Measurements from ENCODE around the gene KCNG3.

The KCNG3 gene

DNA sequence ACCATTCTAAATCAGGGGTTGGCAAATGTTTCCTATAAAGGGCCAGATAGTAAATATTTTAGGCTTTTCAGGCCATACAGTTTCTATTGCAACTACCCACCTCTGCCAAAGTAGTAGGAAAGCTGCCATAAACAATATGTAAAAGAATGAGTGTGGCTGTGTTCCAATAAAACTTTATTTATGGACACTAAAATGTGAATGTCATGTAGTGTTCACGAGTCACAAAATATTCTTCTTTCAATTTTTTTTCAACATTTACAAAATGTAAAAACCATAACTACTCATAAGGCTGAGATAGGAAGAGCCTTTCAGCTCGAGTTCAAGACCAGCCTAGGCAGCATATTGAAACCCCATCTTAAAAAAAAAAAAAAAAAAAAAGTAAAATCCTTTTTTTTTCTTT is 13.4 kb downstream of the KCNG3 start:
- DNase-seq: no peak

DNA sequence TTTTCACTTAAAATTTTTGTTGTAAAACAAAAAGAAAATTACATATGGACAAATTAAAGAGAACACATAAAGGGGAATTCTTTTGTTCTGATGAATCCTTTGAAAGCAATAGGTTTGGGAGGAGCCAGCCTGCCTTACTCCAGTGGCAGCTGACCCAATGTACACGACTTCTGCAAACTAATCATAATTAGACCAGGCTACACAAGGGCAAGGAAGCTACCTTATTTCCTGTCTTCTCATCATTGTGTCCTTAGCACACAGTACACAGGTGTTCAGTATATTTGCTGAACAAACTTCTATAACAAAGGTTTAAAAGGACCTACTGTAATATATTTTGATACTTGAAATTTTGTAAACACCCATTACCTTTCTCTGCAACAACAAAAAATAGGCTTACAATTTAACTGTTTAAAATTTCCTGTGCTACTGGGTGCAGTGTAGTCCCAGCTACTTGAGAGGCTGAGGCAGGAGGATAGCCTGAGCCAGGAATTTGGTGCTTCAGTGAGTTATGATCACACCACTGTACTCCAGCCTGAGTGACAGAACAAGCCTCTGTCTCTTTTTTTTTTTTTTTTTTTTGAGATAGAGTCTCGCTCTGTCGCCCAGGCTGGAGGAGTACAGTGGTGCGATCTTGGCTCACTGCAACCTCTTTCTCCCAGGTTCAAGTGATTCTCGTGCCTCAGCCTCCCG is 18.9 kb downstream of the KCNG3 start:
- DNase-seq: no peak

DNA sequence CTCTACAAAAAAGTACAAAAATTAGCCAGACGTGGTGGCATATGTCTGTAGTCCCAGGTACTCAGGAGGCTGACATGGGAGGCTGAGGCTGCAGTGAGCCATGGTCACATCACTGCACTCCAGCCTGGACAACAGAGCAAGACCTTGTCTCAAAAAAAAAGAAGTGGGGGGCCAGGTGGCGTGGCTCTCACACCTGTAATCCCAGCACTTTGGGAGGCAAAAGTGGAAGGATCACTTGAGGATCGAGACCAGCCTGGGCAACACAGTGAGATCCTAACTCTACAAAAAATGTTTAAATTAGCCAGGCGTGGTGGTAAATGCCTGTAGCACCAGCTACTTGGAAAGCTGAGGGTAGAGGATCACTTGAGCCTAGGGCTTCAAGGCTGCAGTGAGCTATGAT is 23.1 kb downstream of the KCNG3 start:
- DNase-seq: no peak

DNA sequence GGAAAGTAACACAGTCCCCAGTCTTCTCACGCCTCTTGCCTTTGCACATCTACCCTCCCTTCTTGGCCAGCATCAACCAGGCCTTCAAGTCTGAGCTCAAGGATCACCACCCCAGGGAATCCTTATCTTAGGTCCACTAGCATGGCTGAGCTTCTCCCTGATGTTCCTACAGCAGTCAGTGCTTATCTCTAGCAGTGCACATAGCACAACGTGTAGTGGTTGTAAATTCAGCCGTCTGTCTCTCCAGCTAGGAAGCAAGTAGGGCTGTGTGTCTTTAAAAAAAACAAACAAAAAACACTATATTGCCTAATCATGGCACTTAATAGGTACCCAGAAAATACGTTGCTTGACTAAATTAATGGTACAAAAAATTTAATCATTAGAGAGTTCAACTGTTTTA is 29.2 kb downstream of the KCNG3 start:
- DNase-seq: peak; percentile 13

DNA sequence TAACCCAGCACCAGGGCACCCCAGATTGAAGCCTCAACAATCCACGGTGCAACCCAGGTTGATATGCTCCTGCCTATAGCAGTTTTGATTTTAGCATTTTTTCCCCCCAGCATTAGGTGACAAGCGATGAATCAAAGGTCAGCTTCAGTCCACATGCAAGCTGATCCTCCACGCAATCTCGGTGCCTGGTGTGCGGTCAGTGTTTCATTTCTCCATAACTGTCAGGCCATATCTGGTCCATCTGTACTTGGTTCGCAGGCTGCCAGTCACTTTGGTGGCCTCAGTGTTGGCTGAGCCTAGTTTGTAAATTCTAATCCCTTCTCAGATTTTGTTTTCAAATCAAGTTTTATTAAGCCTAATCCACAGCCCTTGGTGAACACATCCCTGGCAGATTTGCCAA is 30.2 kb downstream of the KCNG3 start:
- DNase-seq: no peak

DNA sequence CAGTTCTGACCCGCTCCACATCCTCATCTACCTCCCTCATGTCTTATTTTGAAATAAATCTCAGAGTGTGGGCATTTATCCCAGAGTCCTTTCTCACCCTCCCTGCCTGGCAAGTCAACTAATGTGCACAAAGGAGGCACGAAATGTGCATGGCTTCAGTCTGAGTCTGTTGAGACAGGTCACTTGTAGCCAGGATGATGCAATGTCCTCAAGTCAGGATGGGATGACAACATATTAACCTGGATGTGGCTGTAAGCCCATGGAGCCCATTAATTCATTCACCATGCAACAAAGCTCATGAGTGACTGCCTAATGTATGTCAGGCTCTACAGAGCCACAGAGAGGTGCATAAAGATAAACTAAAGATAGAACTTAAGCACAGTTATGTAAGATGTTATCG is 34.5 kb downstream of the KCNG3 start:
- DNase-seq: no peak

DNA sequence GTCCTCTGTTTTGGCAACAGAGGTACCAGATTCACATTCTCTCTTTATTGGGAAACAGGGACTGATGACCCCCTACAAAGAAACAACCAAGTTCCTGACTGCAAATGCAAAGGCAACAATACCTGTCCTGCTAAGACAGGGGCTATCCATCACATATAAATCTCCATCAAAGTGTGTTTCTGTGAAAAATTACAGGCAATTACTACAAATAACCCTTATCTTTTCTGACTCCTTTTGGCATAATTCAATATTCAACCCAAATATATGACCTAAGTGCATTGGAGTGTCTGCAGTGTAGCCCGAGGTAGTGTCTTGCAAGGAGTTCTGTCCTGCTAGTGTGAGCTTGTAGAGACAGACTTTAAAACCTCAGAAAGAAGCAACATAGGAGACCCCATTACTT is 35.4 kb downstream of the KCNG3 start:
- DNase-seq: no peak

DNA sequence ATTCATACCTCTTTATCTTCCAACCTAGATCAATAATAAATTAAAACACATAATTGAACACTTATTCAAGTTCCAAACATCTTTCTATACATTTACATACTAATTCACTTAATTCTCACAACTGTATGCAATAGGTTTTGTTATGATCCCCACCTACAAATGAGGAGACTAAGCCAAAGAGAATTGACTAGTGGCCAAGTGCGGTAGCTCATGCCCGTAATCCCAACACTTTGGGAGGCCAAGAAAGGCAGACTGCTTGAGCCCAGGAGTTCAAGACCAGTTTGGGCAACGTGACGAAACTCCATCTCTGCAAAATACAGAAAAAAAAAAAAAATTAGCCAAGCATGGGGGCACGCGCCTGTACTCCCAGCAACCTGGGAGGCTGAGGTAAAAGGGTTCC is 36.8 kb downstream of the KCNG3 start:
- no peak for DNase-seq

DNA sequence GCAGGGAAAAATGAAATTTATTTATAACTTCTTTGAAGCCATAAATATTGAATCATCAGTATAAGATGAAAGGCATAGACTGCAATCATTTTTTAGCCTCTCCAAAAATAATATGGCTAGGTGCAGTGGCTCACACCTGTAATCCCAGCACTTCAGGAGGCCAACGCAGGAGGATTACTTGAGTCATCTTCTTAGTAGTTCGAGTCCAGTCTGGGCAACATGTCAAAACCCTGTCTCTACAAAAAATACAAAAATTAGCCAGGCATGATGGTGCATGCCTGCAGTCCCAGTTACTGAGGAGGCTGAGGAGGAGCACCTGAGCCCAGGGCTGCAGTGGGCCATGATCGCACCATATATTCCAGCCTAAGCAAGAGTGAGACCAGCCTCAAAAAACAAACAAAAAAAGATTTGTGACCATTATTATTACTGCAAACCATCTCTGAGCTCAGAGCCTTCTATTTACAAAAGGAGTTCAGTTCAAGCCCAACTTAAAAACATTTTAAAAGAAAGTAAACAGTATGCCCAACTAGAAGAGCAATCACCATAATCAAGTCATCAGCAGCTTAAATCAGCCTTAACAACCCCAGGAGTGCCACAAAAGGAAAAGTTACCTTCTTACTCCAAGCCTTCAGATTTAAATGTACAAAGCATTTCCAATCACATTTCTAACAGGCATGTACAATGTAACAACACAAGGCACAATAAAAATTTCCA is 37.5 kb downstream of the KCNG3 start:
- no peak for DNase-seq

DNA sequence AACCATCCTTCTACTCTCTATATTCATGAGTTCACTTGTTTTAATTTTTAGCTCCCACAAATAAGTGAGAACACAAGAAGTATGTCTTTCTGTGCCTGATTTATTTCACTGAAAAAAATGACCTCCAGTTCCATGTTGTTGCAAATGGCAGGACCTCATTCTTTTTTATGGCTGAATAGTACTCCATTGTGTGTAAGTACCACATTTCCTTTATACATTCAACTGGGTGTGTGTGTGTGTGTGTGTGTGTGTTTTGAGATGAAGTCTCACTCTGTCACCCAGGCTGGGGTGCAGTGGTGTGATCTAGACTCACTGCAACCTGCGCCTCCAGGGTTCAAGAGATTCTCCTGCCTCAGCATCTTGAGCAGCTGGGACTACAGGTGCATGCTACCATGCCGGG is 41.2 kb downstream of the KCNG3 start:
- DNase-seq: no peak

DNA sequence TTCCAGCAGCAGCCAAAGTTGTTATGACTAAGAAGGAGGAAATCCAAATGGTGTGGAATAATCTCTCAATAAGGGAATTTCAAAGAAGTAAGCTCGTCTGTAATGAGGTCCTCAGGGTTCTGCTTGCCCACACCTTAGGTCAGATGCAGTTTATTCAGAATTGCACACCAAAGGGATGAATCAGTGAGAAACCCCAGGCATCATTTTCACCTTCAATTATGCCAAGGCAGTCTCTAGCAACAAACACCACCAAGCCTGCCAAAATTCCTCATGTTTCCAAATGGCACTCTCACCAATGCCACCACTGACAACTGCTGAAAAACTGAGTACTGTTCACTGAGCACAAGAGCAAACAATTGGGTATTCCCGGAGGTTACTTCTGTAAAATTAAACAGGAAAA is 43.6 kb downstream of the KCNG3 start:
- DNase-seq: no peak

DNA sequence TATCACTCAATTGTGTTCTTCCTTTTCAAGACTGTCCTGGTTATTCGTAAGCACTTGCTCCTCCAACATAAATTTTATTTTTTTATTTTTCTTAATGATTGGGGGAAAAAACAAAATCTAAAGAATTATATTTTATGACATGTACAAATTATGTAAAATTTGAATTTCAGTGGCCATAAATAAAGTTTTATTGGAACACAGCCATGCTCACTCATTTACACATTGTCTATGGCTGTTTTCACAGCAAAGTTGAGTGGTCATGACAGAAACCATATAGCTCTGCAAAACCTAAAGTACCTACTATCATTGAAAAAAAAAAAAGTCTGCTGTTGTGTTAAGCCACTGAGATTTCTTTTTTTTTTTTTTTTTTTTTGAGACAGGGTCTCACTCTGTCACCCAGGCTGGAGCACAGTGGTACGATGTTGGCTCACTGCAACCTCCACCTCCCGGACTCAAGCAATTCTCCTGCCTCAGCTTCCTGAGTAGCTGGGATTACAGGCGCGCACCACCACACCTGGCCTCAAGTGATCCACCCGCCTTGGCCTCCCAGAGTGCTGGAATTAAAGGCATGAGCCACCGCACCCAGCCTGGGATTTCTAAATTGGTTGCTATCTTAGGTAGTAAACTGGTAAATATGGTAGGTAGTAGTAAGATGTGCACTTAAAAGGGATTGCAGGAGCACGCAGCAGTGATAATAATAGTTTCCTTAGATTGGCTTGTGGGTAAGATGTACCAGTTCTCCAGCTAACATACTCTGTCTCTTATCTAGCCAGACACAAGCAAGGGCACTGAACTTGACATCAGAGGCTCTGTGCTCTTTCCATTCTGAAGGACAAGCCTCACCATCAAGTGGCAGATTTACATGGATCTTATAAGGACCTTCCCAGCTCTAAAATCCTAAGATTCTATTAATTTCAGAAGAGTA is 44.4 kb downstream of the KCNG3 start:
- DNase-seq: no peak

DNA sequence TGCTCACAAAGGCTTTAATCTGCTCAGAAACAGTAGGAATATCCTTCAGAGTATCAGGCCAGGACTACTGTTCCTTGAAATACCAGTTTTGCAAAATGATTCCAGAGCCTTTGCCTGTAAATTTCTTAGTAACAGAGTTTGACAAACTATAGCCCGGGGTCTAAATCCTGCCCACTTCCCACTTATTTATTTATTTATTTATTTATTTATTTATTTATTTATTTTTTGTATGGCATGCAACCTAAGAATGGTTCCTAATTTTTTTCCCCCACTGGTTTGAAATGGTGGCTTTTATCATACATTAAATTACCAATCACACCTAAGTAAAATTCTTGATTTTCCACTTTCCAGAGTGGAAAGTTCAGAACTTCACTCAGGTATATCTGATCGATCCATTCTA is 45.6 kb downstream of the KCNG3 start:
- no peak for DNase-seq

DNA sequence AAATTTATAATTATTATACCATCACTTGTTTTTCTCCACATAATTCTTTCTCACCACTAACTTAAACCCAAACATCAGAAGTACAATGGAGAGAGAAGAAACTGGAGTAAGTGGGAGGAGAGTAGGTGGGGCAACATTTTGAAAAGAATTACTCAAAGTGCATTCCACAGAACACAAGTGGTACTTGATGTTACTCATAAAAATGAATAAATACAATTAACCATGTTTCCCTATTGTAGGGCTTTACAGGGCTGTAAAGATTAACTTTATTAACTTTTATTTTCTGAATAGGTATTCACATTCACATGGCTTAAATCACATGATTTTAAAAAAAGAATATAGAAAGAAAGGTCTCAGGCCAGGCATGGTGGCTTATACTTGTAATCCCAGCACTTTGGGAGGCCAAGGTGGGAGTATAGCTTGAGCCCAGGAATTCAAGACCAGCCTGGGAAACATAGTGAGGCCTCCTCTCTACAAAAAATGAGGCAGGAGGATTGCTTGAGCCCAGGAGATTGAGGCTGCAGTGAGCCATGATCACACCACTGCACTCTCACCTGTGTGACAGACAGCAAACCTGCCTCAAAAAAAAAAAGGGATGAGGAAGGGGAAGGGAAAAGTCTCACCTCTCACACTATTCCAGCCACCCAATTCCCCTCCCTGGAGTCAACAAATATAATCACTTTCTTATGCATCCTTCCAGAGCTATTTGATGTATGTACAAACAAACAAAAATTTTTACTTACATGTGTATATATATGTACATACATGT is 47.1 kb downstream of the KCNG3 start:
- no peak for DNase-seq

DNA sequence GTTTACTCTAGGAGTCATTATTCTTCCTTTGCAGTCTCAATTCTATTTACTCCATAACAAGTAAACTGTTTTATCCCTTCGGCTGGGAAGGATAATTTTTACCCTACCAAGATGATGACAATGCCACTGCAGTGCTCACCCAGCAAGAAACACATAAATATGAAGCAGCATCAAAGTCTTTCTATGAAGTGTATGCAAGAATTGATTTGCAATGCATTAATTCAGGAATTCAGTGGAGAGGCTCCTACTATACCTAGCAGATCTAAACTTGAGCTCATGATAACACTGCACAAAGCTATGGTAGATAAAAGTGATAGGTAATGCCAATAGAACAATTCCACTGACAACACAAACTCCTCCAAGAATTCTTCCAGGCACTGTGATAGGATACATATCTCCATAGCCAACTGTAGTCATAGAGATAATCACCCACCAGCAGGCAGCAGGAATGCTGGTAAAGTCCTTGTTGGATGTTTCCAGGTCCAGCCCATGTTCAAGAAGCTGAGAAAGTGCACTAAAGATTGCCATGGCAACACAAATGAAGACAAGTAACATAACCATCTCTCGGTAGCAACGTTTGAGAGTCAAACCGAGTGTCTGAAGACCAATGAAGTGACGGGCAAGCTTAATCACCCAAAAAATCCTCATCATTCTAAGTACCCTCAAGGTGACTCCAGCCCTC is 49.9 kb downstream of the KCNG3 start:
- no peak for DNase-seq

DNA sequence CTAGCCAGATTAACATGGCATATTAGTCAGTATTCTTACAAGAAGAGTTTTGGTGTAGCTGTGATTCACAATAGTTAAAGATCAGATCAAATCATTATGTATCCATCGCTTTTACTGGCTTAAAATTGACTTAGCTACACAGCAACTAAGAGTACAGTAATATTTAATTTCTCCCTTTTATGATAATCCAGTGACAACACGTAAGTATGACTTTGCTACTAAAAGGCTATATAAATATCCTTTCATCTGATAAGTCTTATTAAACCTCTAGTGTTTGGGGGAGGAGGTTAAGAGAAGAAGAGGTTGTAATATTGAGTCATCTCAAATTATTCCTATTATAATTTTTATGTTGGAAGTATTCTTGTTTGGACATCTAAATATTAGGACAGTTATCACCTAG is 51.0 kb downstream of the KCNG3 start:
- no peak for DNase-seq

DNA sequence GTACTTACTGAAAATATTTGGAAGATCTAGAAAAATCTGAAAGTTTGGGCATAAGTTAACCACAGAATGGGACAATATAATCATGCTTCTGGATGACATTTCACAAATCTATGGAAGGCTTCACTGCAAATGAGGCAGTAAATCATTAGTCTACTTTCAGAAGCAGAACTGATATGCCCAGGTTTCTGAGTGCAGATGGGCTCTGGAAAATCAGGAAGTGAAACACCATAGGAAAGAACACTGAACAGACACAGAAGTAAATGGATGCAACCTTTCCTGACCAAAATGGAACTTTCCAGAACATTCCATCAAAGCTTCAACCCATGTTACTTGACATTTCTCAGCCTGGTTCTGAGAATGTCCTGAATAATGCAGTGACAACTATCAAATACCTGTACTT is 55.1 kb downstream of the KCNG3 start:
- no peak for DNase-seq

DNA sequence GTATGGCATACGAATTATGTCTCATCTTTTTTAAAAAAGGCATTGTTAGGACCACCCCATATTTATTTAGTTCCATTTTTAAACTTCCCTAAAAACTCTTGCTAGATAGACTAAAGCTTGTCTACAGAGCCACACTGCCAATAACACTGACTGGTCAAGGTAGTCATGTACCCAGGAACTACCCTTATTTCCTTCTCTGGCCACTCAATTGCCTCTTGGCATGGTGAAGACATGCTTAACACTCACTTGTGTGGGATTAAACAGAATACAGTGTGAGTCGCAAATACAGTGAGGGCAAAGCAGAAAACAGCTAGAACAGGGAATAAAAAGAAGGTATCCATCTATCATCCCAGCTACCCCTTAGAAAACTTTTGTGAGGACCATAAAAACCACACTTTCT is 57.4 kb downstream of the KCNG3 start:
- no peak for DNase-seq

DNA sequence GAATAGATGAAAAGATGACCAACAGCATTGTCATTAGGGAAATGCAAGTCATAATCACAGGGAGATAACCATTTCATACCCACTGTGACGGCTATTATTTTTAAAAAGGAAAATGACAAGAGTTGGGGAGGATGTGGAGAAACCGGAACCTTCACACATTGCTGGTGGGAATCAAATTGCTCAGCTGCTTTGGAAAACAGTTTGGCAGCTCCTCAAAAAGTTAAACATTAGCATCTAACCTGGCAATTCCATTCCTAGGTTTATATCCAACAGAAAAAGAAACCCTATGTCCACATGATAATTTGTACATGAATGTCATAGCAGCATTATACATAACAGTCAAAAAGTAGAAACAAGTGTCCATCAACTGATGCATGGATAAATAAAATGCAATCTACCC is 58.2 kb downstream of the KCNG3 start:
- no peak for DNase-seq

DNA sequence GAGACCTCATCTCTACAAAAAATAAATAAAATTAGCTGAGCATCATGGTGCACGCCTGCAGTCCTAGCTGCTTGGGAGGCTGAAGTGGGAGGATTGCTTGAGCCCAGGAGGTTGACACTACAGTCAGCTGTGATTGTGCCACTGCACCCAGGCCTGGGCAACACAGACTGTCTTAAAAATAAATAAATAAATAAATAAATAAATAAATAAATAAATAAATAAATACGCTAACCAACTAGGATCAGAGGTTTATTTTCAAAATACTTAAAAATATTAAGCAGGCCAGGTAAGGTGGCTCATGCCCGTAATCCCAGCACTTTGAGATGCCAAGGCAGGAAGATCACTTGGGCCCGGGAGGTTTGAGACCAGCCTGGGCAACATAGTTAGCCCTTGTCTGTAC is 63.6 kb downstream of the KCNG3 start:
- no peak for DNase-seq

DNA sequence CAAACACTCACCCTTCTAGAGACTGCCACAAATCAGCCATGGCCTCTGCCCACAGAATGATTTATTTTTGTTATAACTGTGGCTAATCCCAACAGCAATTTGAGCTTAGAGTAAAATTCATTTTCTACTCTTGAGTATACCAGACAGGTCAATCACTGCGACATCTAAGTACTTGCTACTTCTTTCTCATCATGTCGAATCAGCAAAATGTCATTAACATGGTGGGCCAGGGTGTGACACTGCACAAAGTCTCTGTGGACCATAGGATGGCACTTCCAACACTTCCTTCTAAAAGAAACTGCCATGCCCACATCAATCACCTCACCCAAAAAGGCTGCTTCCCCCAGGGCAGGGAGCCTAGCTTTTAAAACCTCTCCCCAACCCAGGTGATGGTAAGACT is 64.4 kb downstream of the KCNG3 start:
- DNase-seq: no peak

DNA sequence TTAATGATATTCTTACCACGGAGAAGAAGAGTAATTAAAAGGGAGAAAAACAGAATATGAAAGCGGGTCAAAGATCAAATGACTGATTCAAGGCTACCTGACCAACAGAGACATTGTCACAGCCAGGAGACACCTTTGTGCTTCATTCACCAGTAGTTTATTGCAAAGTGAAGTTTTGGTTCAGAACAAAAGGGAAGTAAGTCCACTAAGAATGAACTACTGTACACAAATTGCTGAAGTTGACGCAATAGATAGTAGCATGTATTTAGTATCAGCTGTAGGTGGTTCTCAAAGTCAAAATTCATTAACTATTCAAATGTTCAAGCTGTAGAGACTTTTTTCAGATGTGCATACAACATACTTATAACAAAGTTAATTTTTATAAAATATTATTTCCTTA is 68.1 kb downstream of the KCNG3 start:
- no peak for DNase-seq

DNA sequence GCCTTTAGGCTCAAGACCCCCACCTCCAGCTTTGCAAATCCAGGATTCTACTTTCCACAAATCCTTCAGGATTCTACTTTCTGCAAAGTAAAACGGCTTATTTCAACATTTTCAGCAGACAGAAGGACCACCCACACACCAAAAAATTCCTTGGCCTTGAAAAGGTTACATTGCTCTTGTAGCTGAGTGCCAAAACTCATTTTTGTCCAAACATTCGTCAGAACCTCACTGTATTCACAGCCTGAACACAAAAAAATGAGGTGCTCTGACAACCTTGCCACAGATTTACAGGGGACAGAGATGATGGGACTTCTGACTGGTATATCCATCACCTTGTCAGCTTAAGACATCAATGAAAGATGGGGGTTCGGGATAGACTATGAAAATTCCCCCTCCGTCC is 69.7 kb downstream of the KCNG3 start:
- DNase-seq: no peak
